ENCODE results near the gene SPG7. TPM values are rescaled to one million over a fixed set of nuclear protein-coding genes. Genes with fewer than 3 reads are reported as not detected.
A peak's percentile ranks its signal among the peaks of the same experiment; 100 is the strongest.

SPG7 gene
- total RNA-seq, 1 donor from 2014 or later = 98.8 TPM

DNA sequence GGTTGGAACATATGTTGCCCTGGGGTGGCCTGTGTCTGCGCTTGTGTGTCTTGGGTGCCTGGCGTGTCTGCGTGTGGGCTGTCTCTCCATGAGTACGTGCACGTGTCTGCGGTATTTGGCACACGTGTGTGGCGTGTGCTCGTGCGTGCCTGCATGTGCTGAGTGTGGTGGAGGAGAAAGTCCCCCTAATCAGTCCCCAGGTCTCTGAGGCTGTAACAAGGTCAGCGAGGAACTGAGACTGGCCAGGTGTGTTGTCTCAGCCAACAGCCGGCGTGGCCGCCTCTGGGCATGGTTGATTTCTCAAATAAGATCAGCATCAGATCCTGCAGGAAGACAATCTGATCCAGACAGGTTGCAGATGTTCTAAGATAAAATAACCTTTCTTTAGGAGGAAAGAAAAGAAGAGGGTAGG, 63.9 kb downstream of the SPG7 start:
- Histone ChIP-seq H3K36me3 (no peaks in the 10 kb centered on the region), H3K27ac (no peak overlapping the region), H3K4me1 (peaks cover 13% of the 10 kb centered on the region), H3K9me3 (no peaks in the 10 kb centered on the region), H3K27me3 (ENCODE audit: low read depth) (peaks cover 54% of the 10 kb centered on the region), H3K4me3 (no peak overlapping the region)
- DNase-seq = no peak
- ATAC-seq = no peak
- intact Hi-C loops (cut with DNase I) = no loop called here
- no peak for TF ChIP-seq CTCF (IDR thresholded peaks at IDR 0.05)

- Histone ChIP-seq H3K4me1 (peaks cover 13% of the 10 kb centered on the region), H3K27ac (no peak overlapping the region), H3K27me3 (ENCODE audit: low read depth) (peaks cover 55% of the 10 kb centered on the region), H3K9me3 (no peaks in the 10 kb centered on the region), H3K36me3 (no peaks in the 10 kb centered on the region), H3K4me3 (no peak overlapping the region)
- no peak for DNase-seq
- TF ChIP-seq CTCF (IDR thresholded peaks at IDR 0.05) = no peak
- intact Hi-C loops (cut with DNase I) = no loop called here
- no peak for ATAC-seq
Observed at GRCh38 chr16:89572485-89573205, 64.4 kb downstream of the SPG7 start.

- ATAC-seq (no peak), DNase-seq (no peak)
- TF ChIP-seq CTCF (IDR thresholded peaks at IDR 0.05) = no peak
- Histone ChIP-seq H3K4me1 (peaks cover 13% of the 10 kb centered on the region), H3K4me3 (peak overlapping the region; percentile 37), H3K27me3 (ENCODE audit: low read depth) (peaks cover 55% of the 10 kb centered on the region), H3K36me3 (no peaks in the 10 kb centered on the region), H3K9me3 (no peaks in the 10 kb centered on the region), H3K27ac (no peak overlapping the region)
- intact Hi-C loops (cut with DNase I) = no loop called here
Observed at GRCh38 chr16:89573826-89574680, 65.8 kb downstream of the SPG7 start.

GRCh38 chr16:89574681-89575246, 66.6 kb downstream of the SPG7 start:
- H3K4me1 ChIP-seq = peaks cover 13% of the 10 kb centered on the region
- ATAC-seq (peak; percentile 74 to 81), DNase-seq (peak; percentile 67)
- H3K27me3 ChIP-seq (ENCODE audit: low read depth) = peaks cover 52% of the 10 kb centered on the region
- TF ChIP-seq CTCF (IDR thresholded peaks at IDR 0.05) = peak; percentile 76
- no peak overlapping the region for H3K27ac ChIP-seq
- H3K4me3 ChIP-seq = peak overlapping the region; percentile 37
- H3K36me3 ChIP-seq = no peaks in the 10 kb centered on the region
- H3K9me3 ChIP-seq = no peaks in the 10 kb centered on the region
- intact Hi-C loops (cut with DNase I) = no loop called here

GRCh38 chr16:89575247-89576152, 67.3 kb downstream of the SPG7 start, which contains the start of gene CPNE7:
TSS of gene CPNE7 (plus strand) at chr16:89575758. CDS start at chr16:89575898, 140 bp downstream.
- Histone ChIP-seq H3K4me1 (peaks cover 13% of the 10 kb centered on the region), H3K27ac (no peak within 1 kb of the TSS), H3K36me3 (no peaks in the 10 kb centered on the region), H3K4me3 (peak within 1 kb of the TSS; percentile 37), H3K9me3 (no peaks in the 10 kb centered on the region), H3K27me3 (ENCODE audit: low read depth) (peaks cover 52% of the 10 kb centered on the region)
- no peak for TF ChIP-seq CTCF (IDR thresholded peaks at IDR 0.05)
- intact Hi-C loops (cut with DNase I) = no loop called here
- ATAC-seq (peak in 1 of 2 donors; percentile 22), DNase-seq (no peak)
